Stimulated activated CD4-positive, alpha-beta T cell treated with anti-CD3 and anti-CD28 coated beads, Interleukin-1b, Interleukin-23, amount 100 ng/mL, for 1 hour (primary cell): ENCODE data around the gene EMC8.

ENCODE experiments used
- DNase-seq, 2 donors: peaks; one replicate each; pipeline ENCODE4 v3.0.0-alpha.2; 2020; ENCODE audit warnings: low read depth in 2 of 2

EMC8 gene

DNA sequence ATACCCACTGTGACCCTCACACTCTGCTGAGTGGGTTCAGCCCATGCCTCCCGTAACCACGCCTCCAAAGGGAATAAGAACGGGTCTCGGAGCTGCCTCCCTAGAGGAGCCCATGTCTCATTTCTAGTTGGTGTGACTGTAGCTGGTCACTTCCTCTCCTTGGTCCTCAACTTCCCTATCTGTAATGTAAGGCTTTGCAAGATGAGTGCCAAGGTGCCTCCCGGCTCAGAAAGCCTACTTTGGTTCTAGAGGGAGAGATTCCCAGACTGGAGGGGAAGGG lies 69.2 kb downstream of the EMC8 start:
- DNase-seq: no peak

DNA sequence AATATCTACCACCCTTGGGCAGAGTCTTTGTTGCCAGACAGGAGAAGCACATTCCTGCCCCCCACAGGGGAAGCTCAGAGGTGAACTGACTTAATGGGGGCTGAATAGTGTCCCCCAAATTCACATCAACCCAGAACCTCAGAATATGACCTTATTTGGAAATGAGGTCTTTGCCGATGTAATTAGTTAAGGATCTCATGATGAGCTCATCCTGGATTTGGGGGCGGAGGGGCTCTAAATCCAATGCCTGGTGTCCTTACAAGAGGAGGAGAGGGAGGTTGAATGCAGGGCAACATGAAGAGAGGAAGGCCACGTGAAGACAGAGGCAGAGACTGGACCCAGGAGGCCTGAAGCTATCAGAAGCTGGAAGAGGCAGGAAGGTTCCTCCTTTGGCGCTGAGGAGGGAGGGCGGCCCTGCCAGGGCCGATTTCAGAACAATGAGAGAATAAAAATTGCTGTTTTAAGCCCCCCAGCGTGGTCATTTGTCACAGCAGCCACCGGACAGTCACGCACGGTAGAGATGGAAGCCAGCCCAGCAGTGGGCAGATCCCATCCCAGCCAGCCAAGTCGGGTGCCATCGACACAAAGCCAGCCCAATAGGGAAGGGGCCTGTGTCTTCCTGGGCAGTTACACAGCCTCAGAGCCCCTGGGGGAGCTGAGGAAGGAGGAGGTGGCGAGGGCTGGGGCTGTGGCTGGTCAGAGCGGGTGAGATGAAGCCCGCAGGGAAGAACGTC lies 69.7 kb downstream of the EMC8 start:
- no peak for DNase-seq

- DNase-seq: no peak
These were observed 70.5 kb downstream of the EMC8 start for GRCh38 chr16:85728879-85729278.
